SIG-M5 treated with dmso at 0.1 percent for 504 hours (cell line): ENCODE results near the gene CLDN5.
A peak's percentile ranks its signal among the peaks of the same experiment; 100 is the strongest.

Experiments used
- DNase-seq: peaks from one replicate; lab custom pipeline; 2025; ENCODE audit not compliant: unreplicated experiment; lab: John Stamatoyannopoulos, UW

CLDN5 gene

GRCh38 chr22:19488285-19488684, 35.9 kb downstream of the CLDN5 start:
- no peak for DNase-seq

DNA sequence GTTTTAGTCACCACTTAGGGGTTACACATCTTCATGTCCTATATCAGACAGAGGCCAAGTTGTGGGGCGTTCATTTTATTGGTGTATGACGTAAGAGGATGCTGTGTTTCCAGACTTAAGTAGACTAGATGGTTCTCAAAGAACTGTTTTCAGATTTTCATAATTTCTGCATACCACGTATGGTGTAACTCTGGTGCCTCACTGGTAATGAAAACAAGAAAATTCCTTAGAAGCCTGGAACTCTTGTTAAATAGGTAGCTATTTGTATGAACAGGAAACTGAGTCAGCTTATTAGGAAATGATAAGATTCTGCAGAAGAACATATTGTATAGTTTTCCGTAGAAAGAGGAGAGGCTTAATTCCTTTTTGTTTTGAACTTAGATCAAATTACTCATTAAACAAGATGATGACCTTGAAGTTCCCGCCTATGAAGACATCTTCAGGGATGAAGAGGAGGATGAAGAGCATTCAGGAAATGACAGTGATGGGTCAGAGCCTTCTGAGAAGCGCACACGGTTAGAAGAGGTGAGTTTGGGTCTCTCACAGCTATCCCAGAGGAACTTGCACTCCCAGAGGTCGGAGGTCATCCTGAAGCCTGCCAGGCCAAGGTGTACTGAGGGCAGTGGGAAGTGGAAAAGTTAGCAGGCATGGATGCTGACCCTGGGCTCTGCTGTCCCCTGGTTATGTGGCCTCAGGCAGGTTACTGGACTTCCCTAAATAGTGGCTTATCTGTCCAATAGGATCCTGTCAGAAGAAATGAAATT, 40.5 kb downstream of the CLDN5 start:
- DNase-seq = peak; percentile 28

- no peak for DNase-seq
Observed at GRCh38 chr22:19482297-19482696, 41.9 kb downstream of the CLDN5 start.

DNA sequence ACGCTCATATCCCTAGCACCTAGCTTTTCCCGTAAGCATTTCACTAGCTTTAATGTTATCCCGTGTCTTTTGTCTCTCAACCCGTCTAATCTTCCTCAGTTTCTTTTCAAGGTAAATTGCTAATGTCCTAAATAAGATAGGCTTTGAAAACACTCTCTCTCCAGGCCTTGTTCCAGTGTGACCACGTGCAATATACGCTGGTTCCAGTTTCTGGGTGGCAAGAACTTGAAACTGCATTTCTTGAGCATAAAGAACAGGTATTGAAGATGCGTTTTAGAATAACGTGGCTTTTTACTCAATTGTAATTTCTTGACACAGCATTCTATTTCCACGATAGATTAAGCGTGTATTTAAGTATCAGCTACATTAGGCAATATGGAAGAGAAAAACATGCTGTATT, 43.4 kb downstream of the CLDN5 start:
- peak; percentile 19 for DNase-seq

- no peak for DNase-seq
Observed at GRCh38 chr22:19480173-19480568, 44.0 kb downstream of the CLDN5 start.

GRCh38 chr22:19479355-19480172, 44.6 kb downstream of the CLDN5 start, which contains the start of gene CDC45:
CDC45 (plus strand) TSS chr22:19479920; CDS start chr22:19479969, 49 bp downstream.
- peak; percentile 99 for DNase-seq

GRCh38 chr22:19478901-19479354, 45.3 kb downstream of the CLDN5 start, which contains the start of gene UFD1:
UFD1 (minus strand) TSS chr22:19479193; CDS start chr22:19479085, 108 bp downstream.
- DNase-seq = peak; percentile 77

DNA sequence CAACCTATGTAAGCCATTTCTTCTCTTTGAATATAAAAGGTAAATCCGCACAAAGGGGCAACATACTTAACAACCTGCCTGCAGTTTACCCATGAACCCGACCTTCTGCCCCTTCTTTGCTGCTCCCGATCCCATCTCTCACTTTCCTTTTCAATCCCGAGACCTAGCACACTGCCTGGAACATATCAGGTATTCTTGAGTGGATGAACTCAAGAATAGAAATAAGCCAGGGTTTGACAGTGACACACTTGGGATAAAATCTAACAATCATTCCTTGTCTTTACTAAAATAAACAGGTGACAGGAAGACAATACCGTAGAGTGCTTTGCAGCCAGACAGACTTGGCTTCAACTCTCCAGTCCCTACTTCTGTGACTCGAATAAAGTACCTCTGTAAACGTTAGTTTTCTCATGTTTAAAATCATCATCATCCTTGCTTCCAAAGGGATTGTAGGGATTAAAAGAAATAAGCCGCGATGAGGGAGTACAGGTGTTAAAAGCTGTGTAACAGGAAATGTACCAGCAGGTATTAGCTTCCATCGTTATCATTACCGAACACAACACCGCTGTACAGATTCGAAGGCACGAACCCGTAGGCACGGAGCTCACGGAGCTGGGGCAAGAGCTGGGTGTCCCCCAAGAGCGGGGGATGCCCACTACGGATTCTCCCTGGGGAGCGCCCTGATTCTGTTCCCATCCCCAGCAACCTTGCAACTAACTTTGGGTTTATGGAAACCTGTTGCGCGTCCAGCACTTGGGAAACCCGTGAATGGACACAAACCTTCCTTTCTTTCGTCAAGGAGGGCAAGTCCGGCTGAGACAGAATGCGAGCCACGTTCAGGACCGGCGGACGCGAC, 45.9 kb downstream of the CLDN5 start:
- no peak for DNase-seq

DNA sequence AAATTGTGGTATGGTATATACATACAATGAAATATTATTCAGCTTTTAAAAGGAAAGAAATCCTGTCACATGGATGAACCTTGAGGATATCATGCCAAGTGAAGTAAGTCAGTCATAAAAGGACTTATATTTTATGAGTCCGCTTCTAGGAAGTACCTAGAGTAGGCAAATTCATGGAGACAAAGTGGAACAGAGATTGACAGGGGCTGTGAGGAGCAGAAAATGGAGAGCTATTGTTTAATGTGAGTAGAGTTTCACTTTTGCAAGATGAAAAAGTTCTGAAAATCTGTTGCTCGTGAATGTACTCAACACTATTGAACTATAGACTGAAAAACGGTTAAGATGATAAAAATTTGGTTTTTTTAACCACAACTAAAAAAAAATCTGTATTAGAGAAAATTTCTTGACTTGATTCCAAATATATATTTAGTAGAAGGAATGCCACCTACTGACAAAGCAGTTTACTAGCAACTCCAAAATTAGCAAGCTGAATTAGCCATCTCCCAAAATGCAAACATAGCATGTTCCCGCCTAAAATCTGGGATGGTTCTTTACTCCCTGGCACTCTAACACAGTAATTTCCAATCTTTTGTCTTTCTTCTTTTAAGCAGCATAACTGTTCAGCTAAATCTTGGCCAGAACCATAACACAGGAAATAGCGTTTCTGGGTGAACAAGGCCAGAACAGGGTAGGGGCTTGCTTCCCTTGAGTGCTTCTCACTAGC, 46.7 kb downstream of the CLDN5 start:
- no peak for DNase-seq

GRCh38 chr22:19476023-19476422, 48.2 kb downstream of the CLDN5 start:
- DNase-seq = no peak

DNA sequence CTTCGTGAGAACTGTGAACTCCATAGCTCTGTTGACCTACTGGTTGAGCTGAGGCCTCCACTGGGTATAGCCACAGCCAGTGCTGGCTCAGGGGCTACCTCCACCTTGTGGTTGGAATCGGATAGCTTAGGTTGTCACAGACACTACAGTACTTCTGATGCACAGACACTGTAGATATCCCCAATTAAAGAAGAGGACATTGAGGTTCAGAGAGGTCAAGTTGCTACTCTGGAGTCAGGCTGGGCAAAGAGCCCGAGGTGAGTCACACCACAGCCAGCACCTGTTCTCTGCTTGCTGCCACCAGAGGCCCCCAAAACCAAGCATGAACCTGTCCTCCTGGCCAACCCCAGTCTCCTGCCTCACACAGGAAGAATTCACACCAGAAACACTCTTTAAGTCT, 50.6 kb downstream of the CLDN5 start:
- DNase-seq = no peak
